PC-9 (cell line): ENCODE measurements around the gene SYCE3. TPM values are rescaled to one million over a fixed set of nuclear protein-coding genes. Genes with fewer than 3 reads are reported as not detected.

ENCODE experiments used
- BruUV-seq: library from RNA; stranded (reverse); fragments of 400-500 nt; replicated peaks from 2 replicates; lab custom pipeline; 2021; lab: Mats Ljungman, UMichigan
- CTCF ChIA-PET: fragments of 300-600 bp; sonication (Branson Sonifier 250); formaldehyde crosslinking; loops from one replicate; lab custom pipeline; 2022; ENCODE audit warnings: antibody characterized with exemption; lab: Charles Lee
- POLR2A ChIA-PET: fragments of 300-600 bp; sonication (Branson Sonifier 250); formaldehyde crosslinking; loops from one replicate; lab custom pipeline; 2022; ENCODE audit warnings: antibody characterized with exemption; ENCODE audit not compliant: unreplicated experiment; lab: Charles Lee
- DNase-seq, 2 experiments: peaks; one replicate each; pipeline versions ENCODE4 v3.0.0 to v3.0.0-alpha.2; 2015 to 2022; ENCODE audit warnings: mixed read lengths in 1 of 2
- H2AFZ ChIP-seq: fragments of 200-600 bp; sonication (generic); 2 replicates; pipeline ENCODE4 v1.8.1; 2017; ENCODE audit warnings: antibody characterized with exemption
- H3F3A ChIP-seq: fragments of 200-600 bp; sonication (generic); 2 replicates; pipeline ENCODE4 v1.8.1; 2017; ENCODE audit warnings: antibody characterized with exemption, mild to moderate bottlenecking, low read depth; ENCODE audit not compliant: insufficient read depth
- H3K27ac ChIP-seq: fragments of 200-600 bp; sonication (generic); 2 replicates; pipeline ENCODE4 v1.6.1; 2016; ENCODE audit warnings: mixed run types
- H3K27me3 ChIP-seq: fragments of 200-600 bp; sonication (generic); 2 replicates; pipeline ENCODE4 v1.6.1; 2016; ENCODE audit warnings: low read depth, mixed run types; ENCODE audit not compliant: insufficient read depth
- H3K36me3 ChIP-seq: fragments of 200-600 bp; sonication (generic); 2 replicates; pipeline ENCODE4 v1.6.1; 2016; ENCODE audit warnings: low read depth, mixed run types
- H3K4me1 ChIP-seq: fragments of 200-600 bp; sonication (generic); replicated peaks from 2 replicates; pipeline ENCODE4 v1.6.1; 2016; ENCODE audit warnings: mixed run types; ENCODE audit not compliant: insufficient read depth
- H3K4me2 ChIP-seq: fragments of 200-600 bp; sonication (generic); 2 replicates; pipeline ENCODE4 v1.6.1; 2017; ENCODE audit warnings: mixed run types
- H3K4me3 ChIP-seq: fragments of 200-600 bp; sonication (generic); 2 replicates; pipeline ENCODE4 v1.6.1; 2016; ENCODE audit warnings: mixed run types
- H3K79me2 ChIP-seq: fragments of 200-600 bp; sonication (generic); 2 replicates; pipeline ENCODE4 v1.6.1; 2017; ENCODE audit warnings: low read depth, mixed run types
- H3K9me2 ChIP-seq: fragments of 200-600 bp; sonication (generic); 2 replicates; pipeline ENCODE4 v1.8.1; 2017; ENCODE audit warnings: mild to moderate bottlenecking; ENCODE audit not compliant: insufficient read depth
- H3K9me3 ChIP-seq: fragments of 200-600 bp; sonication (generic); 2 replicates; pipeline ENCODE4 v1.8.1; 2016; ENCODE audit warnings: low read depth; ENCODE audit not compliant: insufficient read depth
- H4K20me1 ChIP-seq: fragments of 200-600 bp; sonication (generic); 2 replicates; pipeline ENCODE4 v1.8.1; 2017; ENCODE audit not compliant: insufficient read depth
- EZH2 ChIP-seq: fragments of 200-600 bp; sonication (generic); IDR thresholded peaks from 2 replicates; pipeline ENCODE4 v1.8.0; 2017; ENCODE audit warnings: antibody characterized with exemption, low read depth
- intact Hi-C: fragments of 100-400 bp; cut with micrococcal nuclease; formaldehyde crosslinking; loops from one replicate; pipeline ENCODE4 v1.10.0; 2022; ENCODE audit not compliant: unreplicated experiment
- total RNA-seq: library from RNA; stranded (reverse); gene quantifications from 2 replicates; pipeline ENCODE4 v1.2.3, GENCODE V29; 2021
- TF ChIP-seq, protein P1 (sequence below): fragments of 200-600 bp; sonication (generic); conservative IDR thresholded peaks from 2 replicates; pipeline ENCODE4 v1.6.1; 2017; ENCODE audit warnings: mixed run types, antibody characterized with exemption, mild to moderate bottlenecking, moderate library complexity

SYCE3 gene
- total RNA-seq, 1 experiment from 2014 or later = not detected

GRCh38 chr22:50516891-50517290, 45.8 kb downstream of the SYCE3 start:
- ChIA-PET CTCF (no interaction called here), POLR2A (no interaction called here)
- Histone ChIP-seq H3K9me3 (no peaks in the 10 kb centered on the region), H3K79me2 (peaks cover 42% of the 10 kb centered on the region), H3K4me3 (no peak overlapping the region), H3K4me1 (no peaks in the 10 kb centered on the region), H4K20me1 (peaks cover 18% of the 10 kb centered on the region), H3K4me2 (no peak overlapping the region), H3K27me3 (no peaks in the 10 kb centered on the region), H3F3A (peaks cover 5% of the 10 kb centered on the region; the same call in 1 of the 2 replicates), H3K36me3 (peaks cover 21% of the 10 kb centered on the region; the same call in 1 of the 2 replicates), H3K27ac (no peak overlapping the region), H3K9me2 (no peaks in the 10 kb centered on the region), H2AFZ (no peak overlapping the region)
- TF ChIP-seq, protein P1, sequence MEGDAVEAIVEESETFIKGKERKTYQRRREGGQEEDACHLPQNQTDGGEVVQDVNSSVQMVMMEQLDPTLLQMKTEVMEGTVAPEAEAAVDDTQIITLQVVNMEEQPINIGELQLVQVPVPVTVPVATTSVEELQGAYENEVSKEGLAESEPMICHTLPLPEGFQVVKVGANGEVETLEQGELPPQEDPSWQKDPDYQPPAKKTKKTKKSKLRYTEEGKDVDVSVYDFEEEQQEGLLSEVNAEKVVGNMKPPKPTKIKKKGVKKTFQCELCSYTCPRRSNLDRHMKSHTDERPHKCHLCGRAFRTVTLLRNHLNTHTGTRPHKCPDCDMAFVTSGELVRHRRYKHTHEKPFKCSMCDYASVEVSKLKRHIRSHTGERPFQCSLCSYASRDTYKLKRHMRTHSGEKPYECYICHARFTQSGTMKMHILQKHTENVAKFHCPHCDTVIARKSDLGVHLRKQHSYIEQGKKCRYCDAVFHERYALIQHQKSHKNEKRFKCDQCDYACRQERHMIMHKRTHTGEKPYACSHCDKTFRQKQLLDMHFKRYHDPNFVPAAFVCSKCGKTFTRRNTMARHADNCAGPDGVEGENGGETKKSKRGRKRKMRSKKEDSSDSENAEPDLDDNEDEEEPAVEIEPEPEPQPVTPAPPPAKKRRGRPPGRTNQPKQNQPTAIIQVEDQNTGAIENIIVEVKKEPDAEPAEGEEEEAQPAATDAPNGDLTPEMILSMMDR = no peak
- no peak for TF ChIP-seq EZH2
- intact Hi-C loops = no loop called here
- no peak for DNase-seq
- BruUV-seq = no TSS peak

- peaks cover 18% of the 10 kb centered on the region for H4K20me1 ChIP-seq
- no peaks in the 10 kb centered on the region for H3K27me3 ChIP-seq
- POLR2A ChIA-PET = no interaction called here
- no peak for DNase-seq
- H2AFZ ChIP-seq = no peak overlapping the region
- CTCF ChIA-PET = interaction anchor here (0.5 kb wide), 1 partner anchor 192 kb away, joined by 14 read pairs; no protein-coding TSS in a partner anchor
- no TSS peak for BruUV-seq
- no peaks in the 10 kb centered on the region for H3K4me1 ChIP-seq
- H3K4me3 ChIP-seq = no peak overlapping the region
- no peak for TF ChIP-seq EZH2
- TF ChIP-seq, protein P1 = no peak
- H3K9me3 ChIP-seq = no peaks in the 10 kb centered on the region
- H3K27ac ChIP-seq = no peak overlapping the region
- peaks cover 48% of the 10 kb centered on the region for H3K79me2 ChIP-seq
- H3K4me2 ChIP-seq = no peak overlapping the region
- H3F3A ChIP-seq = peaks cover 5% of the 10 kb centered on the region; the same call in 1 of the 2 replicates
- no peaks in the 10 kb centered on the region for H3K9me2 ChIP-seq
- intact Hi-C loops = no loop called here
- H3K36me3 ChIP-seq = peaks cover 21% of the 10 kb centered on the region; the same call in 1 of the 2 replicates
Measured at GRCh38 chr22:50516068-50516467, 46.7 kb downstream of the SYCE3 start.

- Histone ChIP-seq H3K27me3 (no peaks in the 10 kb centered on the region), H3K4me1 (peaks cover 12% of the 10 kb centered on the region), H4K20me1 (peaks cover 24% of the 10 kb centered on the region), H3K9me3 (no peaks in the 10 kb centered on the region), H3K36me3 (peaks cover 7% of the 10 kb centered on the region; the same call in 1 of the 2 replicates), H3K4me2 (no peak overlapping the region), H3K79me2 (peaks cover 74% of the 10 kb centered on the region), H3F3A (no peaks in the 10 kb centered on the region; the same call in 1 of the 2 replicates), H3K9me2 (no peaks in the 10 kb centered on the region), H2AFZ (no peak overlapping the region), H3K4me3 (no peak overlapping the region), H3K27ac (no peak overlapping the region)
- ChIA-PET CTCF (no interaction called here), POLR2A (interaction anchor here (0.6 kb wide), 1 partner anchor 13 kb away, joined by 4 read pairs; no protein-coding TSS in a partner anchor)
- intact Hi-C loops = no loop called here
- DNase-seq = no peak
- no TSS peak for BruUV-seq
- TF ChIP-seq, protein P1 = no peak
- no peak for TF ChIP-seq EZH2
Measured at GRCh38 chr22:50513175-50513574, 49.5 kb downstream of the SYCE3 start.
